ENCODE results near the gene TRPC5OS.

Gene TRPC5OS

DNA sequence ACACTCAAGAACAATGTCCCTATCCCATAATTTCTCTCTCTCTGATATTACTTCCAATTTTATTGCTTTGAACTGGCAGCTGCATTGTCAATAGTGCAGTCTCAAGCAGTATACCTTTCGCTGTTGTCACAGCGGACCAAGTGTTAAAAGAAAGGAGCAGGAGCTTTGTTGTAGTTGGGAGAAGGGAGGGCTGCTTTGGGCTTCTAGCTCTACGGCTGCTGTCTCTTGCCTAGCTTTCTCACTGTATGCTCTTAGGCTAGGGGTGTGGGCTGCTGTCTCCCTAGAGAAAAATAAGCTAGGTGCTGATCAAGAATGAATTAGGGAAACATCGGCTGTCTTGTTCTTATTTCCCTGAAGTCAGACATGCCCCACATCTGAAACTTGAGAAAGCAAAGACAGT, 52.5 kb downstream of the TRPC5OS start:
- H3K36me3 ChIP-seq (replicated peaks; ENCODE audit: insufficient read depth, low read length), result no peaks in the 10 kb centered on the region
- H3K4me1 ChIP-seq (ENCODE audit: low read length), result no peaks in the 10 kb centered on the region
- H3K9me3 ChIP-seq (replicated peaks; ENCODE audit: insufficient read depth, low read length), result no peaks in the 10 kb centered on the region
- H3K9me2 ChIP-seq (replicated peaks; ENCODE audit: insufficient read depth, low read length), result no peaks in the 10 kb centered on the region
- H3K79me2 ChIP-seq (ENCODE audit: low read length), result no peaks in the 10 kb centered on the region
- H3F3A ChIP-seq (ENCODE audit: insufficient read depth, low read length), result no peaks in the 10 kb centered on the region
- no peaks in the 10 kb centered on the region for H3K27me3 ChIP-seq (replicated peaks; ENCODE audit: insufficient read depth, low read length)
- H3K27ac ChIP-seq (ENCODE audit: low read length), result no peak overlapping the region
- TF ChIP-seq, protein P1, sequence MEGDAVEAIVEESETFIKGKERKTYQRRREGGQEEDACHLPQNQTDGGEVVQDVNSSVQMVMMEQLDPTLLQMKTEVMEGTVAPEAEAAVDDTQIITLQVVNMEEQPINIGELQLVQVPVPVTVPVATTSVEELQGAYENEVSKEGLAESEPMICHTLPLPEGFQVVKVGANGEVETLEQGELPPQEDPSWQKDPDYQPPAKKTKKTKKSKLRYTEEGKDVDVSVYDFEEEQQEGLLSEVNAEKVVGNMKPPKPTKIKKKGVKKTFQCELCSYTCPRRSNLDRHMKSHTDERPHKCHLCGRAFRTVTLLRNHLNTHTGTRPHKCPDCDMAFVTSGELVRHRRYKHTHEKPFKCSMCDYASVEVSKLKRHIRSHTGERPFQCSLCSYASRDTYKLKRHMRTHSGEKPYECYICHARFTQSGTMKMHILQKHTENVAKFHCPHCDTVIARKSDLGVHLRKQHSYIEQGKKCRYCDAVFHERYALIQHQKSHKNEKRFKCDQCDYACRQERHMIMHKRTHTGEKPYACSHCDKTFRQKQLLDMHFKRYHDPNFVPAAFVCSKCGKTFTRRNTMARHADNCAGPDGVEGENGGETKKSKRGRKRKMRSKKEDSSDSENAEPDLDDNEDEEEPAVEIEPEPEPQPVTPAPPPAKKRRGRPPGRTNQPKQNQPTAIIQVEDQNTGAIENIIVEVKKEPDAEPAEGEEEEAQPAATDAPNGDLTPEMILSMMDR (IDR thresholded peaks at IDR 0.05; ENCODE audit: low read length), result no peak
- no peak for TF ChIP-seq EZH2 (optimal IDR thresholded peaks at IDR 0.05; ENCODE audit: low read depth, low read length)
- no peak for TF ChIP-seq EZH2phosphoT487 (IDR thresholded peaks at IDR 0.05; ENCODE audit: low read length)
- no peaks in the 10 kb centered on the region for H4K20me1 ChIP-seq (ENCODE audit: insufficient read depth, low read length)
- no peak overlapping the region for H3K4me2 ChIP-seq (ENCODE audit: low read depth, low read length)
- no peak overlapping the region for H2AFZ ChIP-seq (ENCODE audit: low read length)
- DNase-seq, result no peak
- no peak overlapping the region for H3K9ac ChIP-seq (ENCODE audit: low read length)
- no peak overlapping the region for H3K4me3 ChIP-seq (ENCODE audit: low read length)
